Esophagus muscularis mucosa (tissue), 3 donors: ENCODE measurements around the gene ITGAL.

ENCODE experiments used
- CTCF ChIP-seq, 3 experiments: fragments of 200-600 bp in 2 of 3; fragments of 450-650 bp in 1 of 3; sonication (generic) in 2 of 3; IDR thresholded peaks; one replicate each; pipeline ENCODE4 v1.5.1; 2017 to 2019; ENCODE audit warnings: antibody characterized with exemption in 3 of 3, mild to moderate bottlenecking in 2 of 3, moderate library complexity in 1 of 3
- POLR2A ChIP-seq: fragments of 450-650 bp; IDR thresholded peaks from one replicate; pipeline ENCODE4 v1.6.1; 2017; ENCODE audit warnings: antibody characterized with exemption, moderate library complexity, mild to moderate bottlenecking, low read depth
- POLR2AphosphoS5 ChIP-seq, 2 donors: sonication (generic); formaldehyde crosslinking; IDR thresholded peaks; one replicate each; pipeline ENCODE4 v1.6.1; 2017; ENCODE audit warnings: antibody characterized with exemption in 2 of 2

GRCh38 chr16:30499284-30499683 lies 26.7 kb downstream of the ITGAL start:
- TF ChIP-seq POLR2AphosphoS5 (IDR thresholded peaks at IDR 0.05): no peak
- no peak for TF ChIP-seq CTCF (IDR thresholded peaks at IDR 0.05)
- no peak for TF ChIP-seq POLR2A
